Motor neuron (in vitro differentiated cells): ENCODE results near the gene HS1BP3. TPM values are rescaled to one million over a fixed set of nuclear protein-coding genes. Genes with fewer than 3 reads are reported as not detected.

Experiments used
- ATAC-seq, 8 experiments: fragments of 200-7000 bp; cut with Tn5 transposase; replicated peaks in 6 of 8; 2 replicates each; pipeline ENCODE4 v1.8.0; 2021; ENCODE audit warnings: mild to moderate bottlenecking in 8 of 8, moderate library complexity in 8 of 8
- H3K27ac ChIP-seq, 2 donors: fragments of 250-450 bp; sonication (Bioruptor Pico); 2 replicates each; pipeline ENCODE4 v1.9.0; 2021; ENCODE audit warnings: antibody characterized with exemption in 2 of 2, mild to moderate bottlenecking in 2 of 2, moderate library complexity in 1 of 2
- H3K4me1 ChIP-seq, 2 donors: fragments of 250-450 bp; sonication (Bioruptor Pico); replicated peaks in 1 of 2; 2 replicates each; pipeline ENCODE4 v1.6.1; 2021; ENCODE audit warnings: antibody characterized with exemption in 2 of 2, mild to moderate bottlenecking in 2 of 2, moderate library complexity in 1 of 2
- H3K4me3 ChIP-seq, 5 donors: fragments of 250-450 bp; sonication (Bioruptor Pico); 2 replicates each; pipeline ENCODE4 v1.9.0; 2021; ENCODE audit warnings: antibody characterized with exemption in 5 of 5, mild to moderate bottlenecking in 5 of 5, moderate library complexity in 4 of 5
- WGBS, 10 experiments: fragments of 450-650 bp; shearing (Covaris generic); methylation state at CpG; one replicate each; pipeline ENCODE4 v1.0.0; 2022; 5-methylcytosine and 5-hydroxymethylcytosine counted together
- in situ Hi-C, 9 experiments: fragments of 400-800 bp; cut with MboI; loops; one replicate each; pipeline ENCODE4 v1.15.0; 2021; ENCODE audit warnings: low sequenced_read_pairs in 9 of 9, low pct_unique_long_range_greater_than_20kb in 2 of 9; ENCODE audit not compliant: unreplicated experiment in 9 of 9
- total RNA-seq, 8 experiments: library from RNA; unstranded; fragments of 300-600 nt; gene quantifications; 2 replicates each; pipeline versions ENCODE4 v1.2.3 to v1.2.4, GENCODE V29; 2022

The HS1BP3 gene
- total RNA-seq, 8 experiments from 2014 or later = 6.8 to 29.2 (median 11.2) TPM

DNA sequence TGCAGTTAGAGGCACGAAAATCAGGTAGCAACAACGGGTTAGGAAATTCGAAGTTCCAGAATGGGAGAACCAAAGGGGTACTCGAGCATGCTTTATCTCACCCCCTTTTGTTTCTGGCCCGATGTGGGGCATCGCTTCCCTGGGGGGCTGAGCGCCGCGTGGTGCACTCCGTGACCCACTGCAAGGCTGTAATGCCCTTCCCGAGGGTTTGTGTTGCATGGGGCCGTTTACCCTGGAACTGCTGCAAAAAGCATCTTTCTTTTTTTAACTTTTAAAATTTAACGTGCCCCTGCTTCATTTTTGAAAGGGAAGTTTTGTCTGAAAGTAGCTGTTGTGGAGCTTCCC is 20.8 kb upstream of the HS1BP3 start:
- in situ Hi-C loops = loop anchor here in 7 of 9 experiments (25.0 kb wide), 3 partner anchors 266 to 441 kb away; partner anchors contain the start of gene TDRD15 (in 1 of the 7)
- Histone ChIP-seq H3K4me1 (peaks cover 0 to 4% of the 10 kb centered on the region in 2 donors), H3K27ac (no peak overlapping the region), H3K4me3 (no peak overlapping the region)
- ATAC-seq = no peak
- 0 to 48% (median 16%) methylated on average over 3 to 11 of the region's 13 CpGs; no CpG with 5 or more reads in 1 of the 10 experiments for WGBS, 10 experiments

DNA sequence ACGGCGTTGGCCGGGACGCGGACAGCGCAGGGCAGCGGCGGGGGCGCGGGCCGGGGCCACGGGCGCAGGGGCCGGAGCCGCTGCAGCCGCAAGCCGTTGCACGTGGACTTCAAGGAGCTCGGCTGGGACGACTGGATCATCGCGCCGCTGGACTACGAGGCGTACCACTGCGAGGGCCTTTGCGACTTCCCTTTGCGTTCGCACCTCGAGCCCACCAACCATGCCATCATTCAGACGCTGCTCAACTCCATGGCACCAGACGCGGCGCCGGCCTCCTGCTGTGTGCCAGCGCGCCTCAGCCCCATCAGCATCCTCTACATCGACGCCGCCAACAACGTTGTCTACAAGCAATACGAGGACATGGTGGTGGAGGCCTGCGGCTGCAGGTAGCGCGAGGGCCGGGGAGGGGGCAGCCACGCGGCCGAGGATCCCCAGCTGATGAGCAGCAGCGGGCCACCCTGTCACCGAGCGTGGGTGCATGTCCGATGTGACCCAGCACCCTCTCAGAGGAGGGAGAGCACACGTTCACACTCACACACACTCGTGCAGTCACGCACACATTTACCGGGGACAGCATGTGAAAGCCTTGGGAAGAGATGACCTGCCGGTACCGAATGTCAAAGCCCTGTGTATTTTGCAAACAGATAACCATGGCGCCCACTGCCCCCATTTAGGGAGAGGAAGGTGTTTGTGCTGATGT is 20.3 kb upstream of the HS1BP3 start:
- Histone ChIP-seq H3K27ac (no peak overlapping the region), H3K4me1 (peaks cover 0 to 4% of the 10 kb centered on the region in 2 donors), H3K4me3 (no peak overlapping the region)
- WGBS, 10 experiments = 3 to 77% (median 47%) methylated on average over 3 to 9 of the region's 60 CpGs; no CpG with 5 or more reads in 3 of the 10 experiments
- in situ Hi-C loops = loop anchor here in 7 of 9 experiments (25.0 kb wide), 3 partner anchors 266 to 441 kb away; partner anchors contain the start of gene TDRD15 (in 1 of the 7)
- ATAC-seq = no peak

DNA sequence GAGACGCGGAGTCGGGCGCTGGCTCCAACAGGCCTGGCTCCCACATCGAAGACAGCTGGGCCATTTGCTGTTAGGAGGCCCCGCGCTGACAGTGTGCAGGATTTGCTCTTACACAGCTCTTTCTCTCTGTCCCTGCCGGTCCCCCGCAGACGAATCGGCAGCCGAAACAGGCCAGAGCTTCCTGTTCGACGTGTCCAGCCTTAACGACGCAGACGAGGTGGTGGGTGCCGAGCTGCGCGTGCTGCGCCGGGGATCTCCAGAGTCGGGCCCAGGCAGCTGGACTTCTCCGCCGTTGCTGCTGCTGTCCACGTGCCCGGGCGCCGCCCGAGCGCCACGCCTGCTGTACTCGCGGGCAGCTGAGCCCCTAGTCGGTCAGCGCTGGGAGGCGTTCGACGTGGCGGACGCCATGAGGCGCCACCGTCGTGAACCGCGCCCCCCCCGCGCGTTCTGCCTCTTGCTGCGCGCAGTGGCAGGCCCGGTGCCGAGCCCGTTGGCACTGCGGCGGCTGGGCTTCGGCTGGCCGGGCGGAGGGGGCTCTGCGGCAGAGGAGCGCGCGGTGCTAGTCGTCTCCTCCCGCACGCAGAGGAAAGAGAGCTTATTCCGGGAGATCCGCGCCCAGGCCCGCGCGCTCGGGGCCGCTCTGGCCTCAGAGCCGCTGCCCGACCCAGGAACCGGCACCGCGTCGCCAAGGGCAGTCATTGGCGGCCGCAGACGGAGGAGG is 19.6 kb upstream of the HS1BP3 start:
- ATAC-seq = peak in 4 of 8 experiments; percentile 10 to 28 (median 23)
- in situ Hi-C loops = loop anchor here in 7 of 9 experiments (25.0 kb wide), 3 partner anchors 267 to 442 kb away; partner anchors contain the start of gene TDRD15 (in 1 of the 7)
- Histone ChIP-seq H3K4me3 (no peak overlapping the region), H3K4me1 (peaks cover 0 to 4% of the 10 kb centered on the region in 2 donors), H3K27ac (no peak overlapping the region)
- 15 to 88% (median 19%) methylated on average over 4 to 21 of the region's 83 CpGs; no CpG with 5 or more reads in 6 of the 10 experiments for WGBS, 10 experiments

DNA sequence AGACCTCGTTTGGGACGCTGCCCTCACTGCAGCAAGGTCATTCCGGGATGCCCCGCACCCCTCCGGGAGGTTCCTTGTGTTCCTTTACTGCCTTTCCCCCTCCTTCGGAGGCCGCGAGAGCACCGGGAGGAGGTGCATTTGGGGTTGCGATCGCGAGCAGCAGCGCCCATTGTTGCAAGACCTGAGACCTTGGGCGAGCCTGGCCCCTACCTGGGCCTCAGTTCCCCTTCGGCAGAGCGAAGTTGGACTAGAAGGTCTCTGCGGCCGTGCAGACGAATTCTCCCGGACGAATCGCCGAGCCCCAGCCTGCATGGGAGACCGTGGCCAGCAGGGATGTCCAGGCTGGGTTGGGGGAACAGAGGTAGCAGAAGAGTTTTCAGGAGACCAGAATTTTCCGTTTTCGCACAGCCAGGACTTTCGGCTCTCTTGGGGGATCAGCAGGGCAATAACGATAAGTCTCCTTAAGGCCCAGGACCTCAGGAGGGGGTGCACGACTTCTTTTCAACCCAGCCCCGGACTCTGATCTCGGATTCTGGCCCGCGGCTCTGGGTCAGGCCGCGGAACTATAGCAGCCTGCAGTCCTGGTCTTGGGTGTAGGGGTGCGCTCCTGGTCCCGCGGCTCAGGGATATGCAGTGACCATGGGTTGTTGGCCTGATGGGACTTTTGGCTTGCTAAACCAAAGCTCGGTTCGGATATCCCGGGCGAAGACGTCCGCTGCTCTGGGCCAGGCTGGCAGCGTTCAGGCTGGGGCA is 18.8 kb upstream of the HS1BP3 start:
- ATAC-seq = no peak
- no peak overlapping the region for H3K27ac ChIP-seq
- H3K4me1 ChIP-seq = peaks cover 0 to 4% of the 10 kb centered on the region in 2 donors
- in situ Hi-C loops = loop anchor here (10.0 to 25.0 kb wide), 4 partner anchors 268 to 443 kb away; partner anchors contain the start of gene TDRD15 (in 1 of the 9)
- WGBS, 10 experiments = 0 to 82% (median 27%) methylated on average over 1 to 17 of the region's 45 CpGs; no CpG with 5 or more reads in 4 of the 10 experiments
- H3K4me3 ChIP-seq = no peak overlapping the region

DNA sequence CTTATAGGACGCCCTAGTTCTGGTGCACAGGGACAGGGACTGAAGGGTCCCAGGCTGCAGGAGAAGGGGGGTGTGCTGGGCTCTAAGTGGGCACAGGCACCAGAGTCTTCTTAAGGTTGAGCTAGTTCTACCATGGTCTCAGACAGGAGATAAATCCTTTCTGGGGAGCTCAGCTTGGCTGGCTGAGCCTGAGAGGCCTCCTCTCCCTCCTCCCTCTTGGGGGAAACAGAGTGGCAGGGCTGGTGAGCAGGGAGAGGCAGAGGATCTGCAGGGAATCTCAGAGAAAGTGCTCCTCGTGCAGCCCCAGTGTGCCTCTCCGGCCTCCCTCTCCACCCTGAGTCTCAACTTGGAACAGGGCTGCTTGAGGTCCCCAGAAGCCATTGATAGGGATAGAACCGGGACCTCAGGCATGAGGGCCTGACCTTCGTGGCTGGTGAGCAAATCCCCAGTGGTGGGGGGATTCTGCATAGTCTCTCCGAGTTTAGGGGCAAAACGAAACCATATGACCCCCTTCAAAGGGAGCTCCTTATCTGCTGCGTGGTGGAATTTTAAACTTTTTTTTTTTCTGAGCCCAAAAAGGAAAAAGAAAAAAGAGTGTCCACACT is 18.1 kb upstream of the HS1BP3 start:
- ATAC-seq = no peak
- in situ Hi-C loops = loop anchor here (10.0 to 25.0 kb wide), 4 partner anchors 268 to 443 kb away; partner anchors contain the start of gene TDRD15 (in 1 of the 9)
- no peak overlapping the region for H3K27ac ChIP-seq
- peaks cover 0 to 4% of the 10 kb centered on the region in 2 donors for H3K4me1 ChIP-seq
- no peak overlapping the region for H3K4me3 ChIP-seq
- 10 to 80% (median 34%) methylated on average over 1 to 6 of the region's 8 CpGs; no CpG with 5 or more reads in 3 of the 10 experiments for WGBS, 10 experiments

DNA sequence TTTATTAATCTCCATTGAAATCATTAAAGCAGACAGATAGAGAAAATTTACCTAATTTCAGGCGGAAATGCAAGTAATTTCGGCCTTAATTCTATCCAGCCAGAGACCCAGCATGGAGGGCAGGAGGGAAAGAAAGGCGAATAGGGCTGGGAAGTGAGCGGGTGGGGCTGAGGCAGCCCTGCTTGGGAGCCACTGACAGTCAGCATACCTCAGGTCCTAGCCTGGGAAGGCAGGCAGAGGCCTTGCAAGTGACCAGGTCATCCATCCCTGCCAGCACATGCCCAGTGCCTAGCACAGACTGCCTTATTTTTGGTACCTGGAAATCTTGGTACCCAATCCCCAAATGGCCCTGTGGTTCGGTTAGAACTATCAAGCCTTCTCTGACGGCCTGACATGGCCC is 17.6 kb upstream of the HS1BP3 start:
- Histone ChIP-seq H3K4me3 (no peak overlapping the region), H3K27ac (no peak overlapping the region), H3K4me1 (peaks cover 0 to 4% of the 10 kb centered on the region in 2 donors)
- no peak for ATAC-seq
- 58 to 100% (median 83%) methylated on average over 1 to 4 of the region's 6 CpGs; no CpG with 5 or more reads in 3 of the 10 experiments for WGBS, 10 experiments
- in situ Hi-C loops = loop anchor here (10.0 to 25.0 kb wide), 4 partner anchors 269 to 444 kb away; partner anchors contain the start of gene TDRD15 (in 1 of the 9)

DNA sequence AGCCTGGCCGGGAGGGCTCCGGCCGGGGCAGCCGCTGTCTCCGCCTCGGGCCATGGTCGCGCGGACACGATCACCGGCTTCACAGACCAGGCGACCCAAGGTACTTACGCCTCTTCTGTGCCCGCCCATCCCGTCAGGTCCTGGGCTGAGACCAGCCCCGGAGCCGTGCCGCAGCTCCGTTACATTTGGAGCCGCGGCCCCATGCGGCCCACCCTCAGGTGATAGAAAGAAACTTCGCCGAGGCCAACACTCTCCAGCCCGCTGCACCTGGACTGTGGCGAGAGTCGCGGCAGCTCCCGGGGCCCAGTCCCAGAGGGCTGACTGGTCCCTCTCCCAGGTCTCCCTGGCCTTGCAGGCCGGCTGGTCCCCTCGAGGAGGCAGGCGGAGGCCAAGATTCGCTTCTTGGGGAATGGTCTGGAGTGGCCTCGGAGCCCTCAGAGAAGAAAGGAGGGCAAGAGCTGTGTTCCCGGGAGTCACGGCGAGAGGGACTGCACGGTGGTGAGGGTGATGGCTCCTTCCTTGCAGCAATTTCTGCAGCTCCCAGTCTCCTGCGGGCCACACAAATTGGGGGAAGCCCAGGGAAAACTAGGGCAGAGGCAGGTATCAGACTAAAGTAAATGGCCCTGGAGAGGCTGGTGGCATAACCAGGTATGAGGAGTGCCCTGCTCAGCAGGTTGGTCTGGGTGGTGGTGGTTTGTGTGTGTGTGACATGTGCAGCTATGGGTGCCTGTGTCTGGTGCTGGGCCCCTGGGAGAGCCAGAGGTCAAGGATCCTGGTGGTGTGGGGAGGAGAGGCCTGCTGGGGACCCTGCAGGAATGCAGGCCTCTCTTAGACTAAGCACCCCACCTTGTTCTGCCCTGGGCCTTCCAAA is 16.9 kb upstream of the HS1BP3 start:
- in situ Hi-C loops = loop anchor here (10.0 to 25.0 kb wide), 4 partner anchors 270 to 445 kb away; partner anchors contain the start of gene TDRD15 (in 1 of the 9)
- WGBS, 10 experiments = 0 to 84% methylated on average over 1 to 5 of the region's 39 CpGs; no CpG with 5 or more reads in 8 of the 10 experiments
- H3K4me3 ChIP-seq = peak overlapping the region; percentile 22 to 45 (median 38)
- H3K27ac ChIP-seq = no peak overlapping the region
- peaks cover 0 to 4% of the 10 kb centered on the region in 2 donors for H3K4me1 ChIP-seq
- peak in 4 of 8 experiments; percentile 7 to 27 (median 16) for ATAC-seq

DNA sequence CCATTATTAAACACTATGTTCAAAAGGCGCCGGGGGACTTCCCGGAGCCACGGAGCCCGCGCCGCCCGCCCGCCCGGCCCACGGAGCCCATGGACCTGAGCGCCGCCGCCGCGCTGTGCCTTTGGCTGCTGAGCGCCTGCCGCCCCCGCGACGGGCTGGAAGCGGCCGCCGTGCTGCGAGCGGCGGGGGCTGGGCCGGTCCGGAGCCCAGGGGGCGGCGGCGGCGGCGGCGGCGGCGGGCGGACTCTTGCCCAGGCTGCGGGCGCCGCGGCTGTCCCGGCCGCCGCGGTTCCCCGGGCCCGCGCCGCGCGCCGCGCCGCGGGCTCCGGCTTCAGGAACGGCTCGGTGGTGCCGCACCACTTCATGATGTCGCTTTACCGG is 16.2 kb upstream of the HS1BP3 start:
- in situ Hi-C loops = loop anchor here (10.0 to 25.0 kb wide), 4 partner anchors 270 to 445 kb away; partner anchors contain the start of gene TDRD15 (in 1 of the 9)
- WGBS, 10 experiments = no CpG with 5 or more reads among the region's 62 CpGs
- Histone ChIP-seq H3K4me3 (peak overlapping the region; percentile 22 to 45 (median 38)), H3K27ac (no peak overlapping the region), H3K4me1 (peaks cover 0 to 4% of the 10 kb centered on the region in 2 donors)
- ATAC-seq = peak; percentile 13 to 67 (median 52)

DNA sequence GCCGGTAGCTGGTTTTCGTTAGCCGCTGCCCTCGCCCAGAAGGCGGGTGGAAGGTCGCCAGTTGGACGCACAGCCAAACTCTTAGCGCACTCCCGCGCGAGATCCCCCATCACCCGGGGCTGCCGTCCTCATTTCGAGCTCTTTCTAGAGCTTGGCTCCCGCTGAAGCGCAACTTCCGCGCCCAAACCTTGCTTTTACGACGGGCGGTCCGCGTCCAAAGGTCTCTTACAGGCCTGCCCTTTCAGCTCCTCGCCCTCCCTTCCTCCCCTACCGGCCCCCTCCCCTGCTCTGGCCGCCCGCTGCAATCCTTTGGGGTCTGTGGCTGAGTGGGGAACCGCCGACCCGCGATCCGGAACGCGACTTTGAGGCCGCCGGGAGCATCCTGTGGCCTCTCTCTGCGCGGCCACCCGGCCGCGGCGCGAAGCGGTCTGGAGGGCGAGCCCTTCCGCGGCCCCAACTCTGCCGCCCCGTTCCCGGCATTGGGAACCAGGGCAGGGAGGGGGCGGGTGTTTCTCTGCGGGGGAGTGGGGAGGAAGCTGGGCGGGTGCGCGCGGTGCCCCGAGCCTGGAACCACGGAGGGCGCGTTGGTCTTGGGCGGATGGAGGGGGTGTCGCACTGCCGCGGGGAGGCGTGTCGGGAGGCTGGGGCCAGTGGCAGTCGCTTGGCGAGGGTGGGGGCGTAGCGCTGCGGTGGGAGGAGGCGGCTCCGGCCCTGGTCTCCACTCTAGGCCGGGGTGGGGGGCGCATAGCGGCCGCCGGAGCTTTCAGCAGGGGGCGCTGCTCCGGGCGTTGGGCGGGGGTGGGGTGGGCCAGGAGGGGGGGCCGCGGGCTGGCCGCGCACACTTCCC is 15.6 kb upstream of the HS1BP3 start, which contains the start of gene GDF7:
GDF7 (plus strand) TSS at position 841 of the 847 bp plus-strand sequence. CDS start 96 bp downstream, outside the sequence.
- Histone ChIP-seq H3K27ac (no peak within 1 kb of the TSS), H3K4me1 (peaks cover 0 to 9% of the 10 kb centered on the region in 2 donors), H3K4me3 (peak within 1 kb of the TSS; percentile 22 to 45 (median 38))
- peak; percentile 33 to 83 (median 60) for ATAC-seq
- in situ Hi-C loops = loop anchor here (10.0 to 25.0 kb wide), 4 partner anchors 271 to 446 kb away; partner anchors contain the start of gene TDRD15 (in 1 of the 9)
- WGBS, 10 experiments = 0% methylated on average over 1 of the region's 86 CpGs; no CpG with 5 or more reads in 8 of the 10 experiments

DNA sequence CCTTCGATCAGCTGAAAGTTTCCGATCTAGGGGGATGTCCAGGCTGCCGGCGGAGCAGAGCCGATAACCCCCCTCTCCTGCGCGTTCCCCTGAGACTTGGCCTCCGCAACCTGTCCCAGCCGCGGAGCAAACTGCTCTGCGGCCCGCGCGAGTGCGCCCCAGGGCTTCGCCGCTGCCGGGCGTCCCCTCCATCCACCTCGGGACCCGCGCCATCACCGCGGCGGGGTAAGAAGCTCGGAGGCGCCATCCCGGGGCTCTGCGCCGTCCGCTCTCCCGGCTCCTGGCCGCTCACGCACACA is 15.1 kb upstream of the HS1BP3 start:
- in situ Hi-C loops = loop anchor here (10.0 to 25.0 kb wide), 4 partner anchors 271 to 446 kb away; partner anchors contain the start of gene TDRD15 (in 1 of the 9)
- peak overlapping the region in 3 of 5 donors; percentile 38 to 45 (median 38) for H3K4me3 ChIP-seq
- peak in 4 of 8 experiments; percentile 4 to 9 (median 6) for ATAC-seq
- H3K4me1 ChIP-seq = peaks cover 0 to 9% of the 10 kb centered on the region in 2 donors
- 0 to 10% (median 3%) methylated on average over 2 to 6 of the region's 34 CpGs; no CpG with 5 or more reads in 7 of the 10 experiments for WGBS, 10 experiments
- no peak overlapping the region for H3K27ac ChIP-seq
